Right lung (tissue), 10 donors: ENCODE measurements around the gene KAT8. TPM values are rescaled to one million over a fixed set of nuclear protein-coding genes. Genes with fewer than 3 reads are reported as not detected.

Source experiments
- DNase-seq, 2 donors: peaks; one replicate each; pipeline ENCODE4 v3.0.0-alpha.2; 2013
- long read RNA-seq, 8 donors: transcript quantifications; one replicate each; lab custom pipeline, GENCODE V29; 2026
- polyA plus RNA-seq, 5 donors: library from polyadenylated mRNA; unstranded; fragments of 120-200 nt; gene quantifications; one replicate each; pipeline versions ENCODE4 v1.2.1 to v1.2.3, GENCODE V29; 2013; ENCODE audit warnings: inconsistent platforms in 1 of 5, low replicate concordance in 1 of 5; ENCODE audit not compliant: insufficient read length in 5 of 5, insufficient read depth in 1 of 5

KAT8 gene
- polyA plus RNA-seq, result 10 to 100 TPM; 55.8 to 73.0 (median 67.2) TPM
- long read RNA-seq, donor 1, transcript KAT8-205 (3 exons, 1,051 nt), result minor isoform, 8 of 45 reads
- long read RNA-seq, donor 1, transcript KAT8-202 (10 exons, 1,789 nt), result minor isoform, 6 of 45 reads
- long read RNA-seq, donor 1, transcript KAT8-201 (11 exons, 1,525 nt), result major isoform, 24 of 45 reads
- long read RNA-seq, donor 1, partial matches to known transcripts, result 6 of 45 reads
- long read RNA-seq, donor 1, other reads (novel, unspliced or antisense), result 0 of 45 reads
- long read RNA-seq, donor 2, transcript KAT8-201 (11 exons, 1,525 nt), result major isoform, 8 of 13 reads
- long read RNA-seq, donor 2, partial matches to known transcripts, result 0 of 13 reads
- long read RNA-seq, donor 2, other reads (novel, unspliced or antisense), result 0 of 13 reads
- long read RNA-seq, donor 3, transcript KAT8-201 (11 exons, 1,525 nt), result major isoform, 10 of 17 reads
- long read RNA-seq, donor 3, partial matches to known transcripts, result 0 of 17 reads
- long read RNA-seq, donor 3, other reads (novel, unspliced or antisense), result 0 of 17 reads
- long read RNA-seq, donor 4, transcript KAT8-205 (3 exons, 1,051 nt), result minor isoform, 5 of 21 reads
- long read RNA-seq, donor 4, transcript KAT8-201 (11 exons, 1,525 nt), result major isoform, 13 of 21 reads
- long read RNA-seq, donor 4, partial matches to known transcripts, result 0 of 21 reads
- long read RNA-seq, donor 4, other reads (novel, unspliced or antisense), result 0 of 21 reads
- long read RNA-seq, donor 5, transcript KAT8-205 (3 exons, 1,051 nt), result minor isoform, 7 of 198 reads
- long read RNA-seq, donor 5, transcript KAT8-201 (11 exons, 1,525 nt), result major isoform, 14 of 198 reads
- long read RNA-seq, donor 5, partial matches to known transcripts, result 108 of 198 reads
- long read RNA-seq, donor 5, other reads (novel, unspliced or antisense), result 65 of 198 reads
- long read RNA-seq, donor 6, transcript KAT8-201 (11 exons, 1,525 nt), result major isoform, 18 of 198 reads
- long read RNA-seq, donor 6, transcript KAT8-205 (3 exons, 1,051 nt), result minor isoform, 11 of 198 reads
- long read RNA-seq, donor 6, partial matches to known transcripts, result 149 of 198 reads
- long read RNA-seq, donor 6, other reads (novel, unspliced or antisense), result 14 of 198 reads
- long read RNA-seq, donor 7, transcript KAT8-201 (11 exons, 1,525 nt), result major isoform, 13 of 18 reads
- long read RNA-seq, donor 7, partial matches to known transcripts, result 0 of 18 reads
- long read RNA-seq, donor 7, other reads (novel, unspliced or antisense), result 0 of 18 reads
- long read RNA-seq, donor 8, partial matches to known transcripts, result 0 of 6 reads
- long read RNA-seq, donor 8, other reads (novel, unspliced or antisense), result 0 of 6 reads

- peak; percentile 97 to 98 for DNase-seq
These were observed at the start of gene KAT8 for GRCh38 chr16:31117384-31118222. Gene KAT8, plus strand, starts transcription at chr16:31117664. Its CDS starts 18 bp downstream, at chr16:31117682.

GRCh38 chr16:31071861-31072260 lies 45.6 kb upstream of the KAT8 start:
- DNase-seq, result no peak

- no peak for DNase-seq
These were observed 44.8 kb upstream of the KAT8 start for GRCh38 chr16:31072540-31073141.

- peak; percentile 91 to 94 for DNase-seq
These were observed 44.1 kb upstream of the KAT8 start for GRCh38 chr16:31073142-31073969.

- peak; percentile 96 to 98 for DNase-seq
These were observed 43.3 kb upstream of the KAT8 start, which contains the start of the genes ZNF646 and ZNF668 for GRCh38 chr16:31073970-31074813. Gene ZNF646, plus strand, starts transcription at chr16:31074422. Its CDS starts 1,903 bp downstream, at chr16:31076325. Gene ZNF668, minus strand, starts transcription at chr16:31074240. Its CDS starts 9,781 bp downstream, at chr16:31064459.

GRCh38 chr16:31074814-31075183 lies 42.7 kb upstream of the KAT8 start:
- no peak for DNase-seq

GRCh38 chr16:31076319-31076718 lies 41.1 kb upstream of the KAT8 start:
- no peak for DNase-seq

- no peak for DNase-seq
These were observed 40.4 kb upstream of the KAT8 start for GRCh38 chr16:31077024-31077423.

- DNase-seq, result no peak
These were observed 39.7 kb upstream of the KAT8 start for GRCh38 chr16:31077592-31078396.

- DNase-seq, result no peak
These were observed 38.7 kb upstream of the KAT8 start for GRCh38 chr16:31078597-31079341.

- DNase-seq, result no peak
These were observed 38.0 kb upstream of the KAT8 start for GRCh38 chr16:31079342-31079944.

GRCh38 chr16:31080035-31080629 lies 37.3 kb upstream of the KAT8 start:
- no peak for DNase-seq

GRCh38 chr16:31080756-31081419 lies 36.6 kb upstream of the KAT8 start:
- DNase-seq, result no peak

GRCh38 chr16:31081428-31082351 lies 35.8 kb upstream of the KAT8 start:
- no peak for DNase-seq
